Neural cell (in vitro differentiated cells): Measurements from ENCODE around the gene ADGRD2. TPM values are rescaled to one million over a fixed set of nuclear protein-coding genes. Genes with fewer than 3 reads are reported as not detected.

Experiments used
- H2AFZ ChIP-seq: fragments of 200-600, 300-800 bp; sonication (generic), shearing (Covaris generic); 2 replicates; pipeline ENCODE4 v1.6.0; 2014; ENCODE audit warnings: low read depth, mild to moderate bottlenecking, antibody characterized with exemption, low read length, moderate library complexity
- H3F3A ChIP-seq: fragments of 200-600 bp; shearing (Covaris generic); 2 replicates; pipeline ENCODE4 v1.6.1; 2016; ENCODE audit warnings: mild to moderate bottlenecking, moderate library complexity, mixed read lengths, antibody characterized with exemption, low read length; ENCODE audit not compliant: insufficient read depth, poor library complexity, severe bottlenecking
- H3K27ac ChIP-seq: fragments of 200-600, 300-800 bp; sonication (generic), shearing (Covaris generic); 2 replicates; pipeline ENCODE4 v1.5.1; 2014; ENCODE audit warnings: mild to moderate bottlenecking, low read length, moderate library complexity
- H3K27me3 ChIP-seq: fragments of 300-800, 200-600 bp; sonication (generic), shearing (Covaris generic); 2 replicates; pipeline ENCODE4 v1.6.0; 2014; ENCODE audit warnings: mild to moderate bottlenecking, low read depth, low read length, moderate library complexity; ENCODE audit not compliant: insufficient read depth
- H3K36me3 ChIP-seq: fragments of 300-800, 200-600 bp; sonication (generic), shearing (Covaris generic); 2 replicates; pipeline ENCODE4 v1.5.1; 2014; ENCODE audit warnings: mild to moderate bottlenecking, antibody characterized with exemption, low read length, moderate library complexity; ENCODE audit not compliant: insufficient read depth
- H3K4me2 ChIP-seq: fragments of 300-800, 200-600 bp; sonication (generic), shearing (Covaris generic); 2 replicates; pipeline ENCODE4 v1.6.0; 2014; ENCODE audit warnings: mild to moderate bottlenecking, low read length
- H3K4me3 ChIP-seq: fragments of 300-800, 200-600 bp; sonication (generic), shearing (Covaris generic); 2 replicates; pipeline ENCODE4 v1.5.1; 2014; ENCODE audit warnings: mild to moderate bottlenecking, low read length, moderate library complexity
- H3K79me2 ChIP-seq: fragments of 200-600 bp; shearing (Covaris generic); replicated peaks from 2 replicates; pipeline ENCODE4 v1.6.0; 2014; ENCODE audit warnings: mild to moderate bottlenecking, low read length, moderate library complexity; ENCODE audit not compliant: insufficient read depth
- H3K9ac ChIP-seq: fragments of 300-800, 200-600 bp; sonication (generic), shearing (Covaris generic); 2 replicates; pipeline ENCODE4 v1.6.1; 2016; ENCODE audit warnings: mild to moderate bottlenecking, low read length, mixed read lengths
- H3K9me2 ChIP-seq: fragments of 200-600 bp; shearing (Covaris generic); 2 replicates; pipeline ENCODE4 v1.6.1; 2016; ENCODE audit warnings: mild to moderate bottlenecking, low read length, mixed read lengths; ENCODE audit not compliant: insufficient read depth
- H3K9me3 ChIP-seq: fragments of 200-600, 300-800 bp; sonication (generic), shearing (Covaris generic); 2 replicates; pipeline ENCODE4 v1.6.1; 2016; ENCODE audit warnings: mild to moderate bottlenecking, mixed run types, low read length, moderate library complexity, mixed read lengths
- H4K20me1 ChIP-seq: fragments of 200-600 bp; shearing (Covaris generic); 2 replicates; pipeline ENCODE4 v1.6.1; 2016; ENCODE audit warnings: mild to moderate bottlenecking, mixed run types; ENCODE audit not compliant: insufficient read depth
- EP300 ChIP-seq: fragments of 450-650 bp; conservative IDR thresholded peaks from 2 replicates; pipeline ENCODE4 v1.6.1; 2014; ENCODE audit warnings: antibody characterized with exemption, mild to moderate bottlenecking, moderate library complexity; ENCODE audit not compliant: poor library complexity, severe bottlenecking
- EZH2 ChIP-seq: fragments of 200-600, 300-800 bp; shearing (Covaris generic), sonication (generic); IDR thresholded peaks from 2 replicates; pipeline ENCODE4 v1.6.1; 2014; ENCODE audit warnings: antibody characterized with exemption, low read length, borderline replicate concordance, mild to moderate bottlenecking; ENCODE audit not compliant: insufficient read depth, poor library complexity, severe bottlenecking
- POLR2AphosphoS5 ChIP-seq: IDR thresholded peaks from 2 replicates; pipeline ENCODE4 v1.6.1; 2012
- RAD21 ChIP-seq: fragments of 450-650 bp; conservative IDR thresholded peaks from 2 replicates; pipeline ENCODE4 v1.6.1; 2014; ENCODE audit warnings: antibody characterized with exemption, mild to moderate bottlenecking, moderate library complexity
- SMC3 ChIP-seq: fragments of 450-650 bp; conservative IDR thresholded peaks from 2 replicates; pipeline ENCODE4 v1.6.1; 2014; ENCODE audit warnings: antibody characterized with exemption, mild to moderate bottlenecking, moderate library complexity; ENCODE audit not compliant: poor library complexity
- TAF1 ChIP-seq: IDR thresholded peaks from 2 replicates; pipeline ENCODE4 v1.6.1; 2012; ENCODE audit warnings: low read depth
- polyA plus RNA-seq: library from polyadenylated mRNA; depleted of rRNA; stranded (reverse); fragments of >200 nt; gene quantifications from 2 replicates; pipeline ENCODE4 v1.2.3, GENCODE V29; 2014
- TF ChIP-seq, protein P1 (sequence below): IDR thresholded peaks from 2 replicates; pipeline ENCODE4 v1.6.1; 2012; ENCODE audit warnings: borderline replicate concordance
- TF ChIP-seq, protein P2 (sequence below): fragments of 450-650 bp; IDR thresholded peaks from 2 replicates; pipeline ENCODE4 v1.5.1; 2014; ENCODE audit warnings: antibody characterized with exemption, mild to moderate bottlenecking, moderate library complexity; ENCODE audit not compliant: poor library complexity, severe bottlenecking

Gene ADGRD2
- polyA plus RNA-seq, 1 donor from 2014 or later: not detected

DNA sequence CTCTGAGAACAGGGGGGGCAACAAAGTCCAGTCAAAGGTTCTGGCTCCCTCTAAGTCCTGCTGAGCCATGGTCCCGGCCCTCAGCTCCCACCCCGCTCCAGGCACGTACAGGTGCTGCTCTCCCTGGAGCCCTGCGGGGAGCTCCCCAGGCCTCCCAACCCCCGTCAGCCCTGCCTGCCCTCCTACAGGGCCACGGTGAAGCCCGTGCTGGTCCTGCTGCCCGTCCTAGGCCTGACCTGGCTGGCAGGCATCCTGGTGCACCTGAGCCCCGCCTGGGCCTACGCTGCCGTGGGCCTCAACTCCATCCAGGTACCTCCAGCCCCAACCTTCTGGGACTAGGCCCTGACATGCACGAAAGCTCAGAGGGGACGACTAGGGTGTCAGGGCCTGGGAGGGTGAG is 20.1 kb downstream of the ADGRD2 start:
- Histone ChIP-seq H3K4me3 (no peak overlapping the region), H3K9me3 (no peaks in the 10 kb centered on the region), H3K4me2 (no peak overlapping the region), H4K20me1 (no peaks in the 10 kb centered on the region), H3F3A (no peaks in the 10 kb centered on the region), H2AFZ (no peak overlapping the region), H3K27ac (no peak overlapping the region), H3K36me3 (no peaks in the 10 kb centered on the region), H3K27me3 (no peaks in the 10 kb centered on the region), H3K9me2 (no peaks in the 10 kb centered on the region), H3K9ac (no peak overlapping the region), H3K79me2 (no peaks in the 10 kb centered on the region)
- TF ChIP-seq, protein P1, sequence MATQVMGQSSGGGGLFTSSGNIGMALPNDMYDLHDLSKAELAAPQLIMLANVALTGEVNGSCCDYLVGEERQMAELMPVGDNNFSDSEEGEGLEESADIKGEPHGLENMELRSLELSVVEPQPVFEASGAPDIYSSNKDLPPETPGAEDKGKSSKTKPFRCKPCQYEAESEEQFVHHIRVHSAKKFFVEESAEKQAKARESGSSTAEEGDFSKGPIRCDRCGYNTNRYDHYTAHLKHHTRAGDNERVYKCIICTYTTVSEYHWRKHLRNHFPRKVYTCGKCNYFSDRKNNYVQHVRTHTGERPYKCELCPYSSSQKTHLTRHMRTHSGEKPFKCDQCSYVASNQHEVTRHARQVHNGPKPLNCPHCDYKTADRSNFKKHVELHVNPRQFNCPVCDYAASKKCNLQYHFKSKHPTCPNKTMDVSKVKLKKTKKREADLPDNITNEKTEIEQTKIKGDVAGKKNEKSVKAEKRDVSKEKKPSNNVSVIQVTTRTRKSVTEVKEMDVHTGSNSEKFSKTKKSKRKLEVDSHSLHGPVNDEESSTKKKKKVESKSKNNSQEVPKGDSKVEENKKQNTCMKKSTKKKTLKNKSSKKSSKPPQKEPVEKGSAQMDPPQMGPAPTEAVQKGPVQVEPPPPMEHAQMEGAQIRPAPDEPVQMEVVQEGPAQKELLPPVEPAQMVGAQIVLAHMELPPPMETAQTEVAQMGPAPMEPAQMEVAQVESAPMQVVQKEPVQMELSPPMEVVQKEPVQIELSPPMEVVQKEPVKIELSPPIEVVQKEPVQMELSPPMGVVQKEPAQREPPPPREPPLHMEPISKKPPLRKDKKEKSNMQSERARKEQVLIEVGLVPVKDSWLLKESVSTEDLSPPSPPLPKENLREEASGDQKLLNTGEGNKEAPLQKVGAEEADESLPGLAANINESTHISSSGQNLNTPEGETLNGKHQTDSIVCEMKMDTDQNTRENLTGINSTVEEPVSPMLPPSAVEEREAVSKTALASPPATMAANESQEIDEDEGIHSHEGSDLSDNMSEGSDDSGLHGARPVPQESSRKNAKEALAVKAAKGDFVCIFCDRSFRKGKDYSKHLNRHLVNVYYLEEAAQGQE: no peak

DNA sequence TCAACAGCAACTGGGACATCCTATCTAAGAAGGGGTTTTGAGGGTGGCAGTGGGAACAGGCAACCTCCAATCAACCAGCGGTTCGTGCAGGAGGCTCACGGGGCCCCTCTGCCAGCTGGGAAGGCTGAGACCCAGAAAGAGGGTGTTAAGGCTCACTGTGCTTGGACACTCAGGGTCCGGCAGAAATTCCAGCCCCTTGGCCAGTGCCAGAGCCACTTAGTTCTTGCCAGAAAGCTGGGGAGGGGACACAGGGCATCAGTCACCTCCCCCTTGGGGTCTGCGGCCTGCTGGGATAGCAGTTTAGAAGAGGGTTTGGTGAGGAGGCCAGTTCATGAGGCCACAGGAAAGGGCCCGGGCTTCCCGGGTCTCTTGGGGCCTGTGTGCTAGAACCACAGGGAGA is 20.5 kb downstream of the ADGRD2 start:
- Histone ChIP-seq H3K4me2 (no peak overlapping the region), H3K9me3 (no peaks in the 10 kb centered on the region)
- TF ChIP-seq, protein P1: no peak
- TF ChIP-seq RAD21 (no peak), EZH2 (no peak), EP300 (no peak), SMC3 (no peak), TAF1 (no peak), POLR2AphosphoS5 (no peak)
- TF ChIP-seq, protein P2, sequence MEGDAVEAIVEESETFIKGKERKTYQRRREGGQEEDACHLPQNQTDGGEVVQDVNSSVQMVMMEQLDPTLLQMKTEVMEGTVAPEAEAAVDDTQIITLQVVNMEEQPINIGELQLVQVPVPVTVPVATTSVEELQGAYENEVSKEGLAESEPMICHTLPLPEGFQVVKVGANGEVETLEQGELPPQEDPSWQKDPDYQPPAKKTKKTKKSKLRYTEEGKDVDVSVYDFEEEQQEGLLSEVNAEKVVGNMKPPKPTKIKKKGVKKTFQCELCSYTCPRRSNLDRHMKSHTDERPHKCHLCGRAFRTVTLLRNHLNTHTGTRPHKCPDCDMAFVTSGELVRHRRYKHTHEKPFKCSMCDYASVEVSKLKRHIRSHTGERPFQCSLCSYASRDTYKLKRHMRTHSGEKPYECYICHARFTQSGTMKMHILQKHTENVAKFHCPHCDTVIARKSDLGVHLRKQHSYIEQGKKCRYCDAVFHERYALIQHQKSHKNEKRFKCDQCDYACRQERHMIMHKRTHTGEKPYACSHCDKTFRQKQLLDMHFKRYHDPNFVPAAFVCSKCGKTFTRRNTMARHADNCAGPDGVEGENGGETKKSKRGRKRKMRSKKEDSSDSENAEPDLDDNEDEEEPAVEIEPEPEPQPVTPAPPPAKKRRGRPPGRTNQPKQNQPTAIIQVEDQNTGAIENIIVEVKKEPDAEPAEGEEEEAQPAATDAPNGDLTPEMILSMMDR: no peak

More for the DNA sequence above, 20.5 kb downstream of the ADGRD2 start:
- Histone ChIP-seq H2AFZ (no peak overlapping the region), H3F3A (no peaks in the 10 kb centered on the region), H3K9ac (no peak overlapping the region), H3K36me3 (no peaks in the 10 kb centered on the region), H3K27me3 (no peaks in the 10 kb centered on the region), H3K9me2 (no peaks in the 10 kb centered on the region), H3K27ac (no peak overlapping the region), H3K4me3 (no peak overlapping the region), H3K79me2 (no peaks in the 10 kb centered on the region), H4K20me1 (no peaks in the 10 kb centered on the region)
